ENCODE data around the gene TBC1D5. TPM values are rescaled to one million over a fixed set of nuclear protein-coding genes. Genes with fewer than 3 reads are reported as not detected.
A peak's percentile ranks its signal among the peaks of the same experiment; 100 is the strongest.

TBC1D5 gene
- total and polyA plus RNA-seq, 2 of the 4 experiments (the other 2 are of a cell fraction), result 16.4 to 57.0 TPM

GRCh38 chr3:17602126-17602525 is 140.3 kb downstream of the TBC1D5 start:
- peak; percentile 52 for DNase-seq

More at GRCh38 chr3:17602126-17602525, 140.3 kb downstream of the TBC1D5 start:
- Histone ChIP-seq H3K4ac (ENCODE audit: low read depth, low read length) (no peak overlapping the region), H4K8ac (ENCODE audit: low read depth in 2 of 2, low read length in 2 of 2) (no peak overlapping the region), H2AK9ac (replicated peaks; ENCODE audit: low read depth, low read length, poor library complexity) (no peak overlapping the region), H3K4me1 (ENCODE audit: control insufficient read depth, insufficient read depth, low read length) (0 out of 2 replicates have a peak, but pooled peaks cover 1% of the 10 kb centered on the region), H3K79me1 (ENCODE audit: low read depth in 1 of 2, low read length in 2 of 2) (peaks cover 0 to 2% of the 10 kb centered on the region in 2 experiments; a peak in 1 of 4 replicates), H3K27me3 (ENCODE audit: control insufficient read depth, insufficient read depth, low read length) (no peaks in the 10 kb centered on the region), H3K9ac (ENCODE audit: low read depth, low read length) (no peak overlapping the region), H2BK15ac (ENCODE audit: low read depth, low read length) (no peak overlapping the region), H4K20me1 (ENCODE audit: insufficient read depth, low read length) (peaks cover 8% of the 10 kb centered on the region; the same call in 1 of the 2 replicates), H3K56ac (ENCODE audit: extremely low read depth, insufficient read depth, low read length) (no peak overlapping the region), H2BK120ac (ENCODE audit: low read depth, low read length) (no peak overlapping the region), H3K9me1 (ENCODE audit: insufficient read depth, low read length) (no peaks in the 10 kb centered on the region), H3K4me3 (ENCODE audit: insufficient read depth, low read depth, low read length) (no peak overlapping the region), H2BK5ac (ENCODE audit: low read depth, low read length, poor library complexity, severe bottlenecking) (no peak overlapping the region), H4K91ac (ENCODE audit: insufficient read depth, low read depth, low read length) (no peak overlapping the region), H2AK5ac (ENCODE audit: low read depth, low read length) (no peak overlapping the region), H3K23ac (ENCODE audit: low read depth, low read length) (no peak overlapping the region), H2BK20ac (ENCODE audit: low read depth, low read length) (no peak overlapping the region), H3K27ac (ENCODE audit: insufficient read depth, low read length) (no peak overlapping the region), H3K9me3 (ENCODE audit: control insufficient read depth, insufficient read depth, low read length) (no peaks in the 10 kb centered on the region; the same call in 1 of the 2 replicates), H3K36me3 (ENCODE audit: control insufficient read depth, insufficient read depth, low read length) (no peaks in the 10 kb centered on the region), H3K18ac (ENCODE audit: low read depth, low read length) (no peak overlapping the region), H3K4me2 (ENCODE audit: low read depth, low read length) (no peak overlapping the region), H2AFZ (replicated peaks; ENCODE audit: low read length, poor library complexity) (no peak overlapping the region), H4K5ac (ENCODE audit: low read depth, low read length) (no peak overlapping the region), H3K14ac (replicated peaks; ENCODE audit: low read depth, low read length) (no peak overlapping the region)
- intact Hi-C loops (cut with micrococcal nuclease) (no loop called here), in situ Hi-C loops (cut with MboI; ENCODE audit: low sequenced_read_pairs) (no loop called here), dilution Hi-C loops (cut with HindIII; ENCODE audit: low sequenced_read_pairs, unreplicated experiment) (no loop called here)
- ChIA-PET CTCF (interaction anchor here (0.5 to 0.7 kb wide), 2 partner anchors 76 to 337 kb away, joined by 3 read pairs; no protein-coding TSS in a partner anchor), POLR2A (ENCODE audit: unreplicated experiment) (no interaction called here)
- WGBS, 2 experiments (ENCODE audit: extremely low coverage in 2 of 2, insufficient read length in 1 of 2), result no CpG with 5 or more reads among the region's 6 CpGs
- no TSS peak for BruUV-seq (replicated peaks)
- TF ChIP-seq RAD21 (IDR thresholded peaks at IDR 0.05; ENCODE audit: low read length) (no peak), MAFK (IDR thresholded peaks at IDR 0.05; ENCODE audit: low read depth, low read length) (no peak), CHD1 (IDR thresholded peaks at IDR 0.05; ENCODE audit: low read depth, low read length) (no peak), NFE2L2 (IDR thresholded peaks at IDR 0.05; ENCODE audit: low read depth, low read length) (no peak)
- ATAC-seq (ENCODE audit: low read depth), result no peak

Data from IMR-90 (cell line).